Activated CD4-positive, alpha-beta T cell treated with anti-CD3 and anti-CD28 coated beads, Interleukin-2, Interleukin-4, amounts not matched to agents 100 ng/mL and 50 ng/mL, durations not matched to agents 16 hours and 8 hours (primary cell): Measurements from ENCODE around the gene EXOC2.
A peak's percentile ranks its signal among the peaks of the same experiment; 100 is the strongest.

ENCODE experiments used
- DNase-seq: peaks from one replicate; pipeline ENCODE4 v3.0.0-alpha.2; 2020; ENCODE audit warnings: low spot score

Gene EXOC2

GRCh38 chr6:527989-528673 is 164.8 kb downstream of the EXOC2 start:
- peak; percentile 61 for DNase-seq

- DNase-seq, result peak; percentile 52
These were observed 168.1 kb downstream of the EXOC2 start for GRCh38 chr6:524803-525202.

- DNase-seq, result no peak
These were observed 172.1 kb downstream of the EXOC2 start for GRCh38 chr6:520820-521219.

- DNase-seq, result no peak
These were observed 174.7 kb downstream of the EXOC2 start for GRCh38 chr6:518218-518617.

GRCh38 chr6:516213-516612 is 176.7 kb downstream of the EXOC2 start:
- DNase-seq, result no peak

GRCh38 chr6:515267-515666 is 177.7 kb downstream of the EXOC2 start:
- DNase-seq, result no peak

DNA sequence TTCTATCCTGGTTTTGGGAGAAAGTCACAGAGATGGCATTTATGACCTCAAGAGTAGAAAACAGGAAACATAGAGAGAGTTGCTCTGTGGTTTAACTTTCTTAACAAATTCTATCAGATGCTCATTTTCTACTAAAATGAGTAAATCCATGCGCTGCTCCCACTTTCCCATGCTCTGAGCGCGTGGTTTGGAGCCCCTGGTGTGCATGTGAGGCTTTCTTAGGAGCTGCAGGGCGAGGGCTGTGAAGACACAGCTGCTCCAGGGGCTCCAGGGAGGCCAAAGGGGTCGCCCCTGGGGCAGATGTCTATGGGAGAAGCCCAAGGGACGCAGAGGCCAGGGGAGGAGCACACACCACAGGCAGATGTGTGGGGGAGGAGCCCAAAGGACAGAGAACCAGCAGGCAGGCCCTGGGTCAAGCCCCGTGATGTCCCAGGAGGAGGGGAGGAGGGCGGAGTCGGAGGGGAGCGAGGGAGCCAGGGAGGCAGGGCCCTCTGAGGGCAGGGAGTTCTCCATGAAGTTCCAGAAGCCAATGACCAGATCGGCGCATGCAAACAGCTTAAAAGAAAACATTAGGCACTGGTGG is 178.5 kb downstream of the EXOC2 start:
- no peak for DNase-seq

GRCh38 chr6:513961-514360 is 179.0 kb downstream of the EXOC2 start:
- DNase-seq, result no peak

- DNase-seq, result no peak
These were observed 179.9 kb downstream of the EXOC2 start for GRCh38 chr6:513058-513457.

- no peak for DNase-seq
These were observed 181.3 kb downstream of the EXOC2 start for GRCh38 chr6:511488-512137.

DNA sequence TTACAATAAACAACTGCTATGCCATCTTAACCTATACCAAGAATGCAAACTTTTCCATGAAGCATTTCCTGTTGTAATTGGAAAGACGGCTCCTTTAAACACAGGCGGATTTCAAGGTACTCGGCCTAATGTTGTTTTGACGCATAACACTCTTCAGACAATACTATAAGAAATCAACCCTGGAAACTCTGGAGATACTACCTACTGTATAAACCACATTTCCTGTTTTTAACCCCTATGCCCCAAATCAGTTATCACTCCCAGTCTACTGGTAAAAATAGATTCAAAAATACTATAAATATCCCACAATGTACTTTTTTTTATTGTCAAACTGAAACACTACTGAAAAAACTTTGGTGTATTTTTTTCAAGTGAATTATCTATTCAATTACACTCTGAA is 183.3 kb downstream of the EXOC2 start:
- peak; percentile 69 for DNase-seq

DNA sequence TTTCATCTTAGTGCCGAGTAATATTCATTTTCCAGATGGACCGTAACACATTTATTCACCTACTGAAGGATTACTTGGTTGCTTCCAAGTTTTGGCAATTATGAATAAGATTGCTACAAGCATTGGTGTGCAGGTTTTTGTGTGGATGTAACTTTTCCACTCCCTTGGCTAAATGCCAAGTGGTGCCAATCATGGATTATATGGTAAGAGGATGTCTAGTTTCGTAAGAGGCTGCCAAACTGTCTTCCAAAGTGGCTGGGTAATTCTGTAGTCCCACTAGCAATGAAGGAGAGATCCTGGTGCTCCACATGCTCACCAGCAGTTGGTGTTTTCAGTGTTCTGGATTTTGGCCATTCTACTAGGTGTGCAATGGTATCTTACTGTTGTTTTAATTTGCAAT is 184.3 kb downstream of the EXOC2 start:
- DNase-seq, result no peak

DNA sequence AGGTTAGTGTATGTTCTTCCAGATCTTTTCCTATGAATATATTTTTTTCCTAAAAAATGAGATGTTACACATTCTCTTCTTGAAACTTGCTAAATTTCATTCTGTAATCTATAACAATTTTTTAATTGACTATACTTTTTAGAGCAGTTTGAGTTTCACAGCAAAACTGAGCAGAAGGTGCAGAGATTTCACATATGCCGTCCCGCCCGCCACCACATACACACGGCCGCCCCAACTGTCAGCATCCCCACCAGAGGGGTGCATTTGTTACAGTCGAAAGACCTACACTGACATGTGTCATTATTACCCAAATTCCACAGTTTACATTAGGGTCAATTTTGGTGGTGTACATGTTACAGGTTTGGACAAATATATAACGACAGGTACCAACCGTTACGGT is 184.9 kb downstream of the EXOC2 start:
- DNase-seq, result no peak

DNA sequence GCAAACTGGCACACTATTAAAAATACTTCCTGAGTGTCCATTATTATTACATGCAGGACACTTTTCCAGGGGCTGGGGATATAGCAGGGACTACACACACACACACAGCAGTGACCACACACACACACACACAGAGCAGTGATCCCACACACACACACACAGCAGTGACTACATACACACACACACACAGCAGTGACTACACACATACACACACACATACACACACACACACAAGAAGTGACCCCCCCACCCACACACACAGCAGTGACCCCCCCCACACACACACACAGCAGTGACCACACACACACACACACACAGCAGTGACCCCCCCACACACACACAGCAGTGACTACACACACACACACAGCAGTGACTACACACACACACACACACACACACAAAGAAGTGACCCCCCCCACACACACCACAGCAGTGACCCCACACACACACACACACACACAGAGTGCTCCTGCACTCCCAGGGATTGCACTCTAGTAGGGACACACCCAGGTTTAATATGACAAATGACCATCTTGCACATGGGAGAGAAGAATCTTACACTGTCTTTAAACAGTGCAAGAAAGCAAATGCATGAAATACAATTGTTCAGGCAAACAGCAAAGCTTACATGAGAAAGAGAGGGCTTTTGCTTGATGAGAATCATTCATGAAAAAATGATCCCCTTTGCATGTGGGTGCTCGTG is 185.9 kb downstream of the EXOC2 start:
- DNase-seq, result no peak

DNA sequence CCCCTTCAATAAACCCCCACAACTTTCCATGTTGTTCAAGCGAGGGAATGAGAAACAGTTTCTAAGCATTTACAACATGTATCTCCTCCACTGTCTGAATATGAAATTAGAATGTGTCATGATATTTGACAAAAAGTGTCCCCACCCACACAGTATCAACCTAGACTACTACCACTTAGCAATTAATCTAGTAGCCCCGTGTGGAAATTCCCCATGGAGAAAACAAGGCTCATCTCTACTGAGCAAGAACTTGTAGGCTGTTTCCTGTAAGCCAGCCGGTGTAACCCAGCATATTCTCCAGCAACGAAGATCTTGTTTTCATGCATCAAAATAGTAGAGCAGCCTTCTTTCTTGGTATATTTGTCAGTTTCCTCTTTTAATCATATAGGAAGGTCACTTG is 186.4 kb downstream of the EXOC2 start:
- no peak for DNase-seq

DNA sequence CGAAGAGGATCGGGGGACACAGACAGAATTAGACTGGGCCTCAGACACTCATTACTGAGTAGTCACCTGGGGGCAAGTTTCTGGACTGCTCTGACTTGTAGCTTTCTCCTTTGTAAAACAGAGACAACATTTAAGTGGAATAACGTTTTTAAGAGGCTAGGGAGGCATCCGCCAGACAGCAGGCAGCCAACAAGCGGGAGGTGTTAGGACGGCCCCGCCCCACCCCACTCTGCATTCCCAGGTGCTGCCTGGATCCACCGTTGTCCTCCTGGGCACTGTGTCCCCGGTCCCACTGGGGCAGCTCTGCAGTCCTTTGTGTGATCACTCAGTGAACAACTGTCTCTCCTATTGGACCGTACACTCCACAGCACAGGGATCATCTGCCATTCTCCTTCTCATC is 187.6 kb downstream of the EXOC2 start:
- no peak for DNase-seq

- no peak for DNase-seq
These were observed 188.4 kb downstream of the EXOC2 start for GRCh38 chr6:504446-504980.

DNA sequence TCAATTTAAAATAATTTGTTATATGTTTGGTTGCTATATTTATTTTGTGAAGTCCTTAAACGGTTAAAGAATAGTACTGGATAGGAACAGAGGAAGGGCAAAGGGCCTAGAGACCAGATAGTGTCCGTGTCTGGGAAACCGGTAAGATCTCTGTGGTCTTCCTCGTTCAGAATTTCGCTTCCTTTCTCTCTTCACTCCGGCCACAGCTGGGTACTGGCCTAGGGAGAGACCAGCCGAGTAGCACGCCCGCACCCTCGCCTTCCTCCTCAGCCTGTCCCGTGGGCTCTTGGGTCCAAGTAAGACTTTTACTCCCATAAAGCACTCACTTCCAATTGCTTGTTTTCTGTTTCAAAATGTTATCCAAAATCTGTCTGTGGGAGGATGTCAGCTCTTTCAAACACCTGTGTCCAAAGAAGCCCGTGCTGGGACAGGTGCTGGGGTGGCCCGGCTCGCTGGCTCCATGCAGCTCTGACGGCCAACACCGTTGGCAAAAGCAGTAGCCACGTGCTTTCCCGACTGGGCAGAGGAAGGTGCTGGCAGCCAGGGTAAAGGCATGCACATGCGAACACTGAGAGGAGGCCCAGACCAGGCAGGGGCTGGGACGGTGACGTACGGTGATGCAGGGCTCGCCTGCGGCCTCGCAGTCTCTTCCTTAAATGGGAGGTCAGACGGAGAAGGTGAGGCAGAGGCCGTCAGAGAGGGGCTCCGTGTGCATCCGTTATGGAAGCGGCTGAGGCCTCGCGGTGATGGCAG is 189.2 kb downstream of the EXOC2 start:
- DNase-seq, result no peak

- no peak for DNase-seq
These were observed 190.2 kb downstream of the EXOC2 start for GRCh38 chr6:502761-503160.

DNA sequence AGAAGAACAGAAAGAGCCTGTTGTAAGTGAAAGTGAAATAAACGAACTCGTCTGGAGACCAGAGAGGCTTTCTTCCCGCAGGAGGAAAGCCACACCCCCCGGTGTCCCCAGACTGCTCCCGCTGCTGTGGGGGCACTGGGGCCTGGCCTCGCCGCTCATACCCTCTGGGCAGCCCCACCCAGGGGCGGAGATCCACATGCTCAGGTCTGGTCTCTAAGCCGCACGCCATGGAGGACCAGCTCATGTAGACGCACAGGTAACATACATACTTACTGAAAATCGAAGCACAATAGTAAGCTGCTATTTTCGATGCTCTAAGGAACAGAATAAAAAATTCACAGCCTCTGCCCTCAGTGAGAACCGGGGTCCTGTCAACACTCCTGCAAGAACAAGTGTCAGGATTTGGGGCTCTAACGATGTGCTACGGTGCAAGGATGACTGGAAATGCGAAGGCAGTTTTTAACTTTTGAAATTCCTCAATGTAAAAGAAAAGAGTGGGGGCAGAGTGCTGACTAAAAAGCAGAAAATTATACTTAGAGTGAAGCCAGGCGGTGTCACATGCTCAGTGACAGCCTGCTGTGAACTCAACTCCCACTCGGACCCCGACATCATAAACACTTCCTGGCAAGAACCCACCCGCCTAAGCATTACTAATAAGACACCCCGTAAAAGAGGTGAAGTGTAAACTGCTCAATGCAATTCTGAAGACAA is 190.9 kb downstream of the EXOC2 start:
- peak; percentile 79 for DNase-seq

DNA sequence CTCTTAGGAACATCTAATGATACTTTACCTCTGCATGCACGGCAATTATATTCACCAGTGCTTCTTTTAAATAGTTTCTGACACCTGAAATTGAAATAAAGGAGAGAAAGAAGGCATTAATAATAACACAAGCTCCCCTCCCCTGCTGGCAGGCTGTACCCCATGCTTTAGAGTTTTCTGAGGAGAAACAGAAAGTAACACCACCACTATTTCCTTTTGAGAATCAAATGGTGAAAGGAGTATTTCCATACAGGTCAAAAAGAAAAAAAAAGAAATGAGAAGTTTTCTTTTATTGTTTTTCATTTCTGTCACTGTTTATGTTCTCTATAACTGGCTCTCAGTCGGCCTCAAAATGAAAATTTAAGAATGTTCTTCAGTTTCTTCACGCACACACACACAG is 193.3 kb downstream of the EXOC2 start:
- DNase-seq, result peak; percentile 80
